HG02852 (cell line): ENCODE results near the gene DUSP15.
"Not testable (repeated sequence)": the region's sequence is repeated elsewhere in the genome, so short reads cannot be mapped to it uniquely, and the experiment has no call there.

Source experiments
- ATAC-seq: cut with Tn5 transposase; IDR thresholded peaks from one replicate; pipeline ENCODE4 v1.9.1; 2021; ENCODE audit warnings: mild to moderate bottlenecking, moderate library complexity; ENCODE audit not compliant: unreplicated experiment

Gene DUSP15

GRCh38 chr20:31869942-31870725, at the start of gene DUSP15, which contains the start of gene TTLL9:
DUSP15 (minus strand) TSS chr20:31870527; CDS start chr20:31870337, 190 bp downstream.
TTLL9 (plus strand) TSS chr20:31870634; CDS start chr20:31871127, 493 bp downstream.
- ATAC-seq, result no peak

- ATAC-seq, result no peak
These were observed 49.3 kb upstream of the DUSP15 start for GRCh38 chr20:31919410-31920155.

- no peak for ATAC-seq
These were observed 48.3 kb upstream of the DUSP15 start for GRCh38 chr20:31918466-31919105.

GRCh38 chr20:31917962-31918412, 47.7 kb upstream of the DUSP15 start:
- not testable (repeated sequence) for ATAC-seq

- no peak for ATAC-seq
These were observed 46.4 kb upstream of the DUSP15 start for GRCh38 chr20:31916708-31917107.

- ATAC-seq, result no peak
These were observed 45.4 kb upstream of the DUSP15 start for GRCh38 chr20:31915491-31916280.

GRCh38 chr20:31914170-31914569, 43.8 kb upstream of the DUSP15 start:
- ATAC-seq, result no peak

GRCh38 chr20:31913431-31914157, 43.3 kb upstream of the DUSP15 start:
- no peak for ATAC-seq

GRCh38 chr20:31910071-31910803, 39.9 kb upstream of the DUSP15 start:
- no peak for ATAC-seq

- ATAC-seq, result no peak
These were observed 39.1 kb upstream of the DUSP15 start for GRCh38 chr20:31909253-31910070.

GRCh38 chr20:31908424-31908823, 38.1 kb upstream of the DUSP15 start:
- ATAC-seq, result no peak

- ATAC-seq, result no peak
These were observed 37.7 kb upstream of the DUSP15 start for GRCh38 chr20:31908016-31908415.

- ATAC-seq, result no peak
These were observed 36.7 kb upstream of the DUSP15 start for GRCh38 chr20:31907046-31907445.

GRCh38 chr20:31906001-31906400, 35.7 kb upstream of the DUSP15 start:
- no peak for ATAC-seq

GRCh38 chr20:31903627-31904386, 33.5 kb upstream of the DUSP15 start:
- ATAC-seq, result no peak

GRCh38 chr20:31901615-31902014, 31.3 kb upstream of the DUSP15 start:
- no peak for ATAC-seq

- no peak for ATAC-seq
These were observed 27.2 kb upstream of the DUSP15 start for GRCh38 chr20:31897541-31897940.

GRCh38 chr20:31896049-31896448, 25.7 kb upstream of the DUSP15 start:
- ATAC-seq, result no peak
